HFFc6 (cell line): ENCODE data around the gene ATP2C2. TPM values are rescaled to one million over a fixed set of nuclear protein-coding genes. Genes with fewer than 3 reads are reported as not detected.

ENCODE experiments used
- DNase-seq: peaks from one replicate; pipeline ENCODE4 v3.0.0-alpha.2; 2018
- H3K27ac Mint-ChIP-seq: 2 replicates; pipeline ENCODE4 v1.8.0; 2020; ENCODE audit warnings: mild to moderate bottlenecking, mixed read lengths
- H3K27me3 Mint-ChIP-seq: 2 replicates; pipeline ENCODE4 v1.8.0; 2021; ENCODE audit warnings: mild to moderate bottlenecking, moderate library complexity, mixed read lengths; ENCODE audit not compliant: insufficient read depth
- H3K36me3 Mint-ChIP-seq: 2 replicates; pipeline ENCODE4 v1.8.0; 2021; ENCODE audit warnings: low read depth, mixed read lengths
- H3K4me1 Mint-ChIP-seq: 2 replicates; pipeline ENCODE4 v1.8.0; 2020; ENCODE audit warnings: low read depth, mixed read lengths
- H3K4me3 Mint-ChIP-seq: 2 replicates; pipeline ENCODE4 v1.8.0; 2020; ENCODE audit warnings: mild to moderate bottlenecking, moderate library complexity, mixed read lengths
- H3K9me3 Mint-ChIP-seq: 2 replicates; pipeline ENCODE4 v1.8.0; 2020; ENCODE audit warnings: mild to moderate bottlenecking, mixed read lengths
- CTCF ChIP-seq: fragments of 200-600 bp; sonication (generic); IDR thresholded peaks from 2 replicates; pipeline ENCODE4 v1.5.0; 2021; ENCODE audit warnings: antibody characterized with exemption, mild to moderate bottlenecking
- total RNA-seq, 6 experiments: library from RNA; stranded (reverse); fragmentation: NEBNext Ultra II Directional; extraction: Animal tissue kit (Norgen Biotek cat#: 25700); gene quantifications; 2 replicates in 1 of 6; 3 replicates in 5 of 6; pipeline ENCODE4 v1.2.3, GENCODE V29; 2021

ATP2C2 gene
- total RNA-seq, 6 experiments from 2014 or later: not detected

DNA sequence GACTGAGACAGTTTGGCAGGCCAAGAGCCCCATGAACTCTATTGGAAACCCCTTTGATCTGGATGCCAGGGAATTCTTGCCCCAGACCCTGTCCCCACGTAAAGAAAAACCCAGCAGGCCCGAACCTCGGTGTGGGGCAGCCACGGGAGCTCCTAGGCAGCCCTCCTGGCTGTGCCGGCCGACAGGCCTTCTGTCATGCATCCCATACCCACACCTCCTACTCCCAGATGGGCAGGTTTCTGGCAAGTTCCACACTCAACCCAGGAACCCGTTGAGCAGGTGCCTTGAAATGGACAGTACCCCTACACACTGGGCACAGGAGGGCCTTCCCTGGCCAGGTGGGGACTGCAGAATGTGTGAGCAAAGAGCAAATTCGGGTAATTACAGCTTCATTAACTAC is 23.6 kb upstream of the ATP2C2 start:
- H3K36me3 Mint-ChIP-seq: no peaks in the 10 kb centered on the region
- peaks cover 56% of the 10 kb centered on the region for H3K27me3 Mint-ChIP-seq
- H3K9me3 Mint-ChIP-seq: no peaks in the 10 kb centered on the region
- no peak overlapping the region for H3K4me3 Mint-ChIP-seq
- no peak for TF ChIP-seq CTCF
- no peak for DNase-seq
- no peaks in the 10 kb centered on the region for H3K4me1 Mint-ChIP-seq
- H3K27ac Mint-ChIP-seq: no peak overlapping the region

DNA sequence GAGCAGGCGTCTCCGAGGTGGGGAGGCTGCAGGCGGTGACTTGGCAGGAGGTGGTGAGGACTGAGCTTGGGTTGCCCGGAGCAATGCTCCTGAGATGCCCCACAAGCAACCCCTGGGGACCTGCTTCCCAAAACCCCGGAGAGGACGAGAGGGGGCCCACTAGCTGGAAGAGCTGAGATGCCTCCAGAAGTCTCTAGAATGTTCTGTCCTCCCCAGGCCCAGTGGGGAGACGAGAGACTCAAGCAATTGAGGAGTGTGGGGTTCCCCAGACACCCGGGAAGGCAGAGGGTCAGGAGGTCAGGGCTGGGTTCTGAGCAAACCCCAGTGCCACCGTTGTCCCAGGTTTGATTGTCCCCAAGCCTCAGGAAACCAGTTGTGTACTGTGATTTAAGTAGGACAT is 21.2 kb upstream of the ATP2C2 start:
- Mint-ChIP-seq H3K36me3 (no peaks in the 10 kb centered on the region), H3K4me1 (no peaks in the 10 kb centered on the region), H3K4me3 (no peak overlapping the region), H3K9me3 (no peaks in the 10 kb centered on the region), H3K27me3 (peaks cover 46% of the 10 kb centered on the region), H3K27ac (no peak overlapping the region)
- TF ChIP-seq CTCF: no peak
- DNase-seq: no peak

- H3K4me3 Mint-ChIP-seq: no peak overlapping the region
- no peaks in the 10 kb centered on the region for H3K36me3 Mint-ChIP-seq
- H3K27ac Mint-ChIP-seq: no peak overlapping the region
- H3K4me1 Mint-ChIP-seq: no peaks in the 10 kb centered on the region
- DNase-seq: no peak
- no peaks in the 10 kb centered on the region for H3K9me3 Mint-ChIP-seq
- peaks cover 50% of the 10 kb centered on the region for H3K27me3 Mint-ChIP-seq
- no peak for TF ChIP-seq CTCF
Measured at GRCh38 chr16:84348386-84348888, 19.9 kb upstream of the ATP2C2 start.

DNA sequence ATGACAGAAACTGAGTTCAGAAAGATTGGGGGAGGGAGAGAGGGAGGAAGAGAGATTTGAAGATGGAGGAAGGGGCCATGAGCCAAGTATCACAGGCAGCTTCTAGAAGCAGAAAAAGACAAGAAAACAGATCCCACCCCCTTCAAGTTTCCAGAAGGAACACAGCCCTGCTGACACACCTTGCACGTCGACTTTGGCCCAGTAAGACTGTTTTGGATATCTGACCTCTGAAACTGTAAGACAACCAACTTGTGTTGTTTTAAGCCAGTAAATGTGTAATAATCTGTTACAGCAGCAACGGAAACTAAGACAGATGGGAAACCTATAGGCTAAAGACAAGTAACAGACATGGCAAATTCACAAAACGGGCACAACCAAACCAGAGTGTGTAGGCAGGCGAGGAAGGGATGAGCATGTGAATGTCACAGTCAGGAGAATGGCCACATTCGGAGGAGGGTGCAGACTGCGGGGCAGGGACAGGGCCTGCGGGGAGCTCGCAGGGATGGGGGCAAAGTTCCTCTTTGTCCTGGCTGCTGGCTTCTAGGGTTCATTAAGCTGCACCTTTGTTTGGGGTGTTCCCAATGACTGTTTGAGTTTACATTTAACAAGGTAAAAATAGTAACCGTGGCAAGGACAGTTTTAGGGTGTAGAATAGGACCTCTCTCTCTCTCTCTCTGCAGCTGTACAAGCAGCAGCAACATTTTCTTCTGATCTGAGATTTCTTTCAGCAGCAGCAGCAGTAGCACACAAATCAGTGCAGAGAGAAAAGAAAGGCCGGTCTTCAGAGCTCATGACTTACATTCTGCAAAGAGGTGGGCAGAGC is 18.3 kb upstream of the ATP2C2 start:
- H3K27me3 Mint-ChIP-seq: peaks cover 44% of the 10 kb centered on the region
- no peaks in the 10 kb centered on the region for H3K36me3 Mint-ChIP-seq
- no peak for DNase-seq
- no peaks in the 10 kb centered on the region for H3K9me3 Mint-ChIP-seq
- no peak for TF ChIP-seq CTCF
- no peak overlapping the region for H3K4me3 Mint-ChIP-seq
- H3K4me1 Mint-ChIP-seq: no peaks in the 10 kb centered on the region
- no peak overlapping the region for H3K27ac Mint-ChIP-seq

DNA sequence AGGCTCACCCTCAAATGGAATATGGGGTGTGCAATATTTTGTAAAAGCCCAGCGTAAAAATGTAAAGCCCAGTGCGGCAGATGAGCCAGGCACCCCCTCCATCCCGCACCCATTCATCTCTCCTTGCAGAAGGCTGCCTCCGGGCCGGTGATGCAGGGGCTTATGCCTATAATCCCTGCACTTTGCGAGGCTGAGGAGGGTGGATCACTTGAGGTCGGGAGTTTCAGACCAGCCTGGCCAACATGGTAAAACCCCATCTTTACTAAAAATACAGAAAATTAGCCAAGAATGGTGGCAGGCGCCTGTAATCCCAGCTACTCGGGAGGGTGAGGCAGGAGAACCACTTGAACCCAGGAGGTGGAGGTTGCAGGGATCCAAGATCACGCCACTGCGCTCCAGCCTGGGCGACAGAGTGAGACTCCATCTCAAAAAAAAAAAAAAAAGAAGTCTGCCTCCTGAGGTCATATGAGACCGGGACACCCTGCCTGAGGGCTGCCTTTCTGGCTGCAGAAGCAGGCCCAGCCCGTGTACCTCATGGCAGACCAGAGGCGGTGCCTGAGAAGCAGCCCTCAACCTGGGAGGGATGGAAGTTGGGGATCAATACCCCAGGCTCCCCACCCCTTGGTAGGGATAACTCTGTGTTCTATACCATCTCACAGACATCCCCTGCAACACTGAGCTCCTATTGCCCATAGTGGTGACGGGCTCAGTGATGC is 17.5 kb upstream of the ATP2C2 start:
- Mint-ChIP-seq H3K4me3 (no peak overlapping the region), H3K9me3 (no peaks in the 10 kb centered on the region), H3K36me3 (no peaks in the 10 kb centered on the region), H3K27ac (no peak overlapping the region), H3K27me3 (peaks cover 42% of the 10 kb centered on the region), H3K4me1 (no peaks in the 10 kb centered on the region)
- DNase-seq: no peak
- no peak for TF ChIP-seq CTCF
